ACC112 (cell line): ENCODE measurements around the gene NKAIN1.
"Not testable (repeated sequence)": the region's sequence is repeated elsewhere in the genome, so short reads cannot be mapped to it uniquely, and the experiment has no call there.

Source experiments
- H2AFZ ChIP-seq: fragments of 200-600 bp; sonication (generic); one replicate; pipeline ENCODE4 v1.6.0; 2017; ENCODE audit warnings: antibody characterized with exemption, low read length; ENCODE audit not compliant: unreplicated experiment
- H3K27ac ChIP-seq: fragments of 200-600 bp; sonication (generic); 2 replicates; pipeline ENCODE4 v1.5.1; 2014; ENCODE audit warnings: low read depth, mild to moderate bottlenecking, antibody characterized with exemption, low read length, moderate library complexity
- H3K27me3 ChIP-seq: fragments of 200-600 bp; sonication (generic); 2 replicates; pipeline ENCODE4 v1.6.1; 2014; ENCODE audit warnings: mild to moderate bottlenecking, antibody characterized with exemption, low read length, moderate library complexity, mixed read lengths; ENCODE audit not compliant: insufficient read depth
- H3K36me3 ChIP-seq: fragments of 200-600 bp; sonication (generic); 2 replicates; pipeline ENCODE4 v1.6.1; 2016; ENCODE audit warnings: mild to moderate bottlenecking, antibody characterized with exemption, low read length, moderate library complexity, mixed read lengths; ENCODE audit not compliant: insufficient read depth
- H3K4me1 ChIP-seq: fragments of 200-600 bp; sonication (generic); one replicate; pipeline ENCODE4 v1.6.1; 2016; ENCODE audit warnings: low read length, mixed read lengths; ENCODE audit not compliant: insufficient read depth, unreplicated experiment, control insufficient read depth
- H3K4me3 ChIP-seq: fragments of 200-600 bp; sonication (generic); 2 replicates; pipeline ENCODE4 v1.5.1; 2014; ENCODE audit warnings: mild to moderate bottlenecking, low read depth, low read length
- H3K79me2 ChIP-seq: fragments of 200-600 bp; sonication (generic); one replicate; pipeline ENCODE4 v1.6.0; 2016; ENCODE audit warnings: low read length; ENCODE audit not compliant: control insufficient read depth, unreplicated experiment, insufficient read depth

NKAIN1 gene

GRCh38 chr1:31198150-31198549 is 41.5 kb downstream of the NKAIN1 start:
- H3K27ac ChIP-seq, result no peak overlapping the region
- no peaks in the 10 kb centered on the region for H3K4me1 ChIP-seq
- H3K36me3 ChIP-seq, result no peaks in the 10 kb centered on the region
- no peaks in the 10 kb centered on the region for H3K79me2 ChIP-seq
- no peak overlapping the region for H3K4me3 ChIP-seq
- H3K27me3 ChIP-seq, result no peaks in the 10 kb centered on the region
- no peak overlapping the region for H2AFZ ChIP-seq

DNA sequence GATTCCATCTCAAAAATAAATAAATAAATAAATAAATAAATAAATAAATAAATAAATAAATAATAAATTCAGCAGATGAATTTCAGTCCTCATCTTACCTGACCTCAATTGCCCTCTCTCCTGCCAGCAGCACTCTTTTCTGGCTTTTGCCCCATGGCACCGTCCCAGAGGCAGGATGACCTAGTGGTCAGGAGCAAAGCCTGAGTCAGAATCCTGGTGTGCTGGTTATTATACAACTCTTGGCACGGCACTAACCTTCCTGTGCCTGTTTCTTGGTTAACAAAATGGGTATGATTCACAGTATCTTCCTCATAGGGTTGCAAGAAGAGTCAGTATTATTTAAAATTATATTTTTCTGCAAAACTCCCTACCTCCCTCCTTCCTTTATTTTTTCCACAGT is 43.0 kb downstream of the NKAIN1 start:
- Histone ChIP-seq H3K4me1 (no peaks in the 10 kb centered on the region), H3K27ac (no peak overlapping the region), H3K27me3 (no peaks in the 10 kb centered on the region), H3K4me3 (no peak overlapping the region), H2AFZ (no peak overlapping the region), H3K36me3 (no peaks in the 10 kb centered on the region), H3K79me2 (no peaks in the 10 kb centered on the region)

- H3K79me2 ChIP-seq, H3K27ac ChIP-seq, H3K27me3 ChIP-seq, H3K4me1 ChIP-seq, H3K36me3 ChIP-seq, H2AFZ ChIP-seq, H3K4me3 ChIP-seq: not testable (repeated sequence)
Measured at GRCh38 chr1:31195267-31195666, 44.4 kb downstream of the NKAIN1 start.

- no peaks in the 10 kb centered on the region for H3K4me1 ChIP-seq
- no peaks in the 10 kb centered on the region for H3K79me2 ChIP-seq
- no peak overlapping the region for H3K27ac ChIP-seq
- no peaks in the 10 kb centered on the region for H3K36me3 ChIP-seq
- H2AFZ ChIP-seq, result no peak overlapping the region
- no peak overlapping the region for H3K4me3 ChIP-seq
- H3K27me3 ChIP-seq, result peaks cover under 1% of the 10 kb centered on the region; the same call in 1 of the 2 replicates
Measured at GRCh38 chr1:31193729-31194128, 46.0 kb downstream of the NKAIN1 start.

DNA sequence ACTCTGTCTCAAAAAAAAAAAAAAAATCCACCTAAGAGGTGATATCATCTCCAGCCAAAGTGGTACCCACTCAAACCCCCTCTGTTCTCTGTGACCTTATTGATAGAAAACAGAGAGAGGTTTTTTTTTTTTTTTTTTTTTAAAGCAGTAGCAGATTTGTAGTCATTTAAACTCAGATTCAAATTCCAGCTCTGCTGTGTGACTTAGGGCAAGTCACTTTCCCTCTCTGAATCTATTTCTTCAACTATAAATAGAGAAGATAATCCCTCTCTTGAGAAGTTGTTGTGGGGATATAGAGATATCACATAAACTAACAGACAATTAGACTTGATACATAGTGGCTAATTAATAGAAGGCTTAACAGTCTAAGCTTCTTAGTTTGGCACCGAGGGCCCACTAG is 48.4 kb downstream of the NKAIN1 start:
- Histone ChIP-seq H3K79me2 (no peaks in the 10 kb centered on the region), H3K4me3 (no peak overlapping the region), H3K4me1 (no peaks in the 10 kb centered on the region), H3K27ac (no peak overlapping the region), H3K27me3 (peaks cover 19% of the 10 kb centered on the region), H3K36me3 (no peaks in the 10 kb centered on the region), H2AFZ (no peak overlapping the region)

- Histone ChIP-seq H3K27me3 (peaks cover 19% of the 10 kb centered on the region), H2AFZ (no peak overlapping the region), H3K4me1 (no peaks in the 10 kb centered on the region), H3K79me2 (no peaks in the 10 kb centered on the region), H3K4me3 (no peak overlapping the region), H3K36me3 (no peaks in the 10 kb centered on the region), H3K27ac (no peak overlapping the region)
Measured at GRCh38 chr1:31189696-31190674, 49.7 kb downstream of the NKAIN1 start.

GRCh38 chr1:31183927-31184554 is 55.6 kb downstream of the NKAIN1 start:
- no peak overlapping the region for H3K4me3 ChIP-seq
- no peak overlapping the region for H2AFZ ChIP-seq
- no peaks in the 10 kb centered on the region for H3K36me3 ChIP-seq
- H3K27ac ChIP-seq, result no peak overlapping the region
- H3K79me2 ChIP-seq, result no peaks in the 10 kb centered on the region
- H3K27me3 ChIP-seq, result peaks cover 19% of the 10 kb centered on the region
- H3K4me1 ChIP-seq, result no peaks in the 10 kb centered on the region

DNA sequence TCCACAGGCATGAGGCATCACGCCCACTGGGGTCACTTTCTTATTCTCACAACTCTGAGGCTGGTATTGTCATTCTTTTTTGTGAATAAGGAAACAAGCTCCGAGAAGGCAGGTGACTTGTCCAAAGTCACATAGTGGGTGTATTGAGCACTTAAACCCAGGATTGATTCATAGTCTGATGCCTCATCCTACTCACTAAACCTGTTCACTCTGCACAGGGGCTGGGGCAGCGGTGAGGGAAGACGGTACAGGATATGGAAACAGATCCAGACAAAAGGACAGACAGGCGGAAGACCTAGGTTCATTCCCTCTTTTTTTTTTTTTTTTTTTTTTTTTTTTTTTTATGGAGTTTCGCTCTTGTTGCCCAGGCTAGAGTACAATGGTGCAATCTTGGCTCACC is 56.6 kb downstream of the NKAIN1 start:
- H3K36me3 ChIP-seq, result no peaks in the 10 kb centered on the region
- H3K79me2 ChIP-seq, result no peaks in the 10 kb centered on the region
- H3K4me1 ChIP-seq, result no peaks in the 10 kb centered on the region
- H2AFZ ChIP-seq, result no peak overlapping the region
- H3K27ac ChIP-seq, result no peak overlapping the region
- H3K4me3 ChIP-seq, result no peak overlapping the region
- peaks cover 13% of the 10 kb centered on the region for H3K27me3 ChIP-seq

GRCh38 chr1:31182352-31182751 is 57.3 kb downstream of the NKAIN1 start:
- H3K4me3 ChIP-seq, result peak overlapping the region; percentile 61
- no peaks in the 10 kb centered on the region for H3K79me2 ChIP-seq
- no peaks in the 10 kb centered on the region for H3K4me1 ChIP-seq
- H3K27ac ChIP-seq, result no peak overlapping the region
- H2AFZ ChIP-seq, result no peak overlapping the region
- H3K36me3 ChIP-seq, result no peaks in the 10 kb centered on the region
- H3K27me3 ChIP-seq, result peaks cover 5% of the 10 kb centered on the region

DNA sequence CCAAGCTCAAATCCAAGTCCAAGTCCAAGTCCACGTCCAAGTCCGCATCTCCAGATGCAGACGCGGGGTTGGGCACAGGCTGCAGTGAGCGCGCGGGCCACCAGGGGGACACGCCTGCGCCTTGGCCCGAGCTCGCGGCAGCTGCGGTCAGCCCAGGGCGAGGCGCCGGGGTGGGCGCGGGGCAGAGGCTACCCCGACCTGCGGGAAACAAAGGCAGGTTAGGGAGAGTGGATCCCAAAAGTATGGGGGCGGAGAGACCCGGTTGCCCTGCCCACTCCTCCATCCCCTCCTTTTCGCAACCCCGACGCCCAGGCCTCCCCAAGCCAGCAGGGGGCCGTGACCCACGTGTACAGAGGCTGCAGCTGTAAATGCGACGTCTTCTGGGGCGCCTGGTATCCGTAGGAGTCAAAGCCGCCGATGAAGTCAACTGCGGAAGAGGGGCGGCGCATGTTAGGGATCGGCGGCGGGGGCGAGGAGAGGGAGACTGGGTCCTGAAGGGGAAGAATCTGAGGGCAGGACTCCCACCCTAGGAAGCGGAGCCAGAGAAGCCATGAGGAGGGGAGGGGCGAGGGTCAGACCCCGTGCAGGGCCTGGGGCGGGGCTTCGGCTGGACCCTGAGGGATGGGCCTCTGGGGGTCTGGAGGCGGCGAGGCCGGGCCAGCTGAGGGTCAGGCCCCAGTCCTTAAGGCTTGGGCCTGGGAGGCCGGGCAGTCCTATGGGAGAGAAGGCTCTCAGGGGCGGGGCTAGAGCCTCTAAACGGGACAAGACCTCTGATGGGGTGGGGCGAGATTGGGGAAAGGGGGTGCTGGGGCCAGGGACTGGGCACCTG is 58.0 kb downstream of the NKAIN1 start:
- Histone ChIP-seq H2AFZ (no peak overlapping the region), H3K36me3 (no peaks in the 10 kb centered on the region), H3K4me1 (no peaks in the 10 kb centered on the region), H3K27ac (no peak overlapping the region), H3K4me3 (peak overlapping the region; percentile 61), H3K79me2 (no peaks in the 10 kb centered on the region), H3K27me3 (0 out of 2 replicates have a peak, but pooled peaks cover under 1% of the 10 kb centered on the region)
